HG03139 (cell line): ENCODE results near the gene ARHGEF6.

Experiments used
- ATAC-seq: cut with Tn5 transposase; IDR thresholded peaks from one replicate; pipeline ENCODE4 v1.9.1; 2021; ENCODE audit not compliant: unreplicated experiment

The ARHGEF6 gene

GRCh38 chrX:136652822-136653723 is 127.7 kb downstream of the ARHGEF6 start:
- ATAC-seq: no peak

- ATAC-seq: no peak
Observed at GRCh38 chrX:136650811-136651210, 129.9 kb downstream of the ARHGEF6 start.

- ATAC-seq: no peak
Observed at GRCh38 chrX:136647677-136648360, 132.9 kb downstream of the ARHGEF6 start, which contains the start of gene CD40LG. CD40LG (plus strand) TSS chrX:136648158; CDS start chrX:136648249, 91 bp downstream.

GRCh38 chrX:136646602-136647239 is 134.0 kb downstream of the ARHGEF6 start:
- no peak for ATAC-seq

- no peak for ATAC-seq
Observed at GRCh38 chrX:136643243-136643642, 137.5 kb downstream of the ARHGEF6 start.

GRCh38 chrX:136639506-136640176 is 141.1 kb downstream of the ARHGEF6 start:
- no peak for ATAC-seq

- ATAC-seq: no peak
Observed at GRCh38 chrX:136636121-136636520, 144.6 kb downstream of the ARHGEF6 start.

- ATAC-seq: peak; percentile 67
Observed at GRCh38 chrX:136635235-136635634, 145.5 kb downstream of the ARHGEF6 start.

GRCh38 chrX:136630881-136631280 is 149.9 kb downstream of the ARHGEF6 start:
- ATAC-seq: no peak

GRCh38 chrX:136629084-136629750 is 151.5 kb downstream of the ARHGEF6 start:
- no peak for ATAC-seq

GRCh38 chrX:136627409-136627808 is 153.3 kb downstream of the ARHGEF6 start:
- no peak for ATAC-seq

- ATAC-seq: no peak
Observed at GRCh38 chrX:136626891-136627290, 153.8 kb downstream of the ARHGEF6 start.

GRCh38 chrX:136626237-136626636 is 154.5 kb downstream of the ARHGEF6 start:
- no peak for ATAC-seq

GRCh38 chrX:136625246-136625645 is 155.5 kb downstream of the ARHGEF6 start:
- ATAC-seq: no peak

- no peak for ATAC-seq
Observed at GRCh38 chrX:136623396-136623795, 157.3 kb downstream of the ARHGEF6 start.

- ATAC-seq: no peak
Observed at GRCh38 chrX:136622568-136622967, 158.2 kb downstream of the ARHGEF6 start.

GRCh38 chrX:136620780-136621179 is 160.0 kb downstream of the ARHGEF6 start:
- ATAC-seq: no peak

GRCh38 chrX:136619899-136620505 is 160.7 kb downstream of the ARHGEF6 start:
- ATAC-seq: no peak

GRCh38 chrX:136616987-136617685 is 163.6 kb downstream of the ARHGEF6 start:
- ATAC-seq: no peak
